Gastrocnemius medialis (tissue), 4 donors: ENCODE results near the gene LRP1. TPM values are rescaled to one million over a fixed set of nuclear protein-coding genes. Genes with fewer than 3 reads are reported as not detected.

Source experiments
- ATAC-seq, 2 donors: fragments of 150-250 bp; one replicate each; pipeline ENCODE4 v1.9.1; 2016
- DNase-seq, 2 donors: peaks; one replicate each; pipeline ENCODE4 v3.0.0-alpha.2; 2019
- H3K27ac ChIP-seq, 4 donors: fragments of 200-600 bp; sonication (generic); 1 replicate in 1 of 4; 2 replicates in 3 of 4; pipeline ENCODE4 v1.5.1; 2016 to 2018; ENCODE audit warnings: mild to moderate bottlenecking in 2 of 4, moderate library complexity in 1 of 4
- H3K27me3 ChIP-seq, 3 donors: fragments of 200-600 bp; sonication (generic) in 2 of 3; 1 replicate in 1 of 3; 2 replicates in 2 of 3; pipeline versions ENCODE4 v1.5.1 to v1.6.0; 2016 to 2019; ENCODE audit warnings: mild to moderate bottlenecking in 1 of 3, moderate library complexity in 1 of 3
- H3K36me3 ChIP-seq, 2 donors: fragments of 200-600 bp; sonication (generic) in 1 of 2; one replicate each; pipeline ENCODE4 v1.5.1; 2017 to 2018
- H3K4me1 ChIP-seq, 2 donors: fragments of 200-600 bp; sonication (generic) in 1 of 2; one replicate each; pipeline ENCODE4 v1.5.1; 2016 to 2017; ENCODE audit warnings: mild to moderate bottlenecking in 2 of 2
- H3K4me3 ChIP-seq, 4 donors: fragments of 200-600 bp; sonication (generic) in 3 of 4; 1 replicate in 1 of 4; 2 replicates in 3 of 4; pipeline ENCODE4 v1.5.1; 2016 to 2019; ENCODE audit warnings: mild to moderate bottlenecking in 2 of 4
- H3K9me3 ChIP-seq, 3 donors: fragments of 200-600 bp; sonication (generic) in 2 of 3; 1 replicate in 1 of 3; 2 replicates in 2 of 3; pipeline ENCODE4 v1.5.1; 2016 to 2019
- CTCF ChIP-seq, 5 experiments: fragments of 450-650 bp in 3 of 5; fragments of 200-600 bp in 2 of 5; sonication (generic) in 2 of 5; IDR thresholded peaks in 4 of 5; conservative IDR thresholded peaks in 1 of 5; 1 replicate in 4 of 5; 2 replicates in 1 of 5; pipeline ENCODE4 v1.5.1; 2016 to 2019; ENCODE audit warnings: antibody characterized with exemption in 5 of 5, mild to moderate bottlenecking in 3 of 5, moderate library complexity in 3 of 5
- POLR2A ChIP-seq, 2 donors: fragments of 450-650 bp; IDR thresholded peaks; one replicate each; pipeline ENCODE4 v1.6.1; 2017; ENCODE audit warnings: antibody characterized with exemption in 2 of 2, mild to moderate bottlenecking in 2 of 2, moderate library complexity in 2 of 2
- in situ Hi-C, 4 donors: fragments of 200-750 bp; cut with MboI; loops; one replicate each; pipeline versions ENCODE4 v1.15.0 to v1.8.0; 2017; ENCODE audit warnings: low sequenced_read_pairs in 4 of 4
- intact Hi-C: fragments of 100-400 bp; cut with DNase I; formaldehyde crosslinking; loops from one replicate; pipeline ENCODE4 v1.15.1; 2023; ENCODE audit warnings: low total_unique reads
- total RNA-seq, 4 donors: library from RNA; depleted of rRNA; stranded (reverse); fragments of >200 nt; gene quantifications; one replicate each; pipeline versions ENCODE4 v1.1.0 to v1.2.3, GENCODE V29; 2016

Gene LRP1
- total RNA-seq, 4 donors from 2014 or later = 26.1 to 53.5 (median 49.8) TPM

GRCh38 chr12:57219993-57220754 is 91.9 kb downstream of the LRP1 start:
- H3K27me3 ChIP-seq = peaks cover 76 to 92% (median 80%) of the 10 kb centered on the region in 3 donors
- H3K36me3 ChIP-seq = no peaks in the 10 kb centered on the region
- DNase-seq = no peak
- no peak overlapping the region for H3K27ac ChIP-seq
- TF ChIP-seq POLR2A (IDR thresholded peaks at IDR 0.05) (no peak), CTCF (IDR thresholded peaks at IDR 0.05 in 4 of 5, conservative IDR thresholded peaks at IDR 0.05 in 1 of 5) (no peak)
- in situ Hi-C loops = no loop called here
- ATAC-seq = no peak
- H3K4me3 ChIP-seq = no peak overlapping the region
- H3K4me1 ChIP-seq = peaks cover 0 to 17% of the 10 kb centered on the region in 2 donors
- intact Hi-C loops = no loop called here
- no peaks in the 10 kb centered on the region for H3K9me3 ChIP-seq

- ATAC-seq (no peak), DNase-seq (no peak)
- intact Hi-C loops (no loop called here), in situ Hi-C loops (no loop called here)
- H3K4me1 ChIP-seq = peaks cover 0 to 16% of the 10 kb centered on the region in 2 donors
- no peak overlapping the region for H3K27ac ChIP-seq
- no peaks in the 10 kb centered on the region for H3K36me3 ChIP-seq
- TF ChIP-seq CTCF (IDR thresholded peaks at IDR 0.05 in 4 of 5, conservative IDR thresholded peaks at IDR 0.05 in 1 of 5) = no peak
- TF ChIP-seq POLR2A (IDR thresholded peaks at IDR 0.05) = no peak
- no peaks in the 10 kb centered on the region for H3K9me3 ChIP-seq
- H3K4me3 ChIP-seq = no peak overlapping the region
- peaks cover 76 to 92% (median 79%) of the 10 kb centered on the region in 3 donors for H3K27me3 ChIP-seq
These were observed 92.5 kb downstream of the LRP1 start for GRCh38 chr12:57220770-57221168.

GRCh38 chr12:57221169-57221917 is 93.1 kb downstream of the LRP1 start:
- intact Hi-C loops (no loop called here), in situ Hi-C loops (no loop called here)
- no peak for TF ChIP-seq CTCF (IDR thresholded peaks at IDR 0.05 in 4 of 5, conservative IDR thresholded peaks at IDR 0.05 in 1 of 5)
- TF ChIP-seq POLR2A (IDR thresholded peaks at IDR 0.05) = no peak
- no peak overlapping the region for H3K27ac ChIP-seq
- ATAC-seq = no peak
- H3K9me3 ChIP-seq = no peaks in the 10 kb centered on the region
- H3K4me3 ChIP-seq = no peak overlapping the region
- H3K27me3 ChIP-seq = peaks cover 73 to 91% (median 76%) of the 10 kb centered on the region in 3 donors
- no peaks in the 10 kb centered on the region for H3K36me3 ChIP-seq
- DNase-seq = no peak
- H3K4me1 ChIP-seq = peaks cover 0 to 10% of the 10 kb centered on the region in 2 donors

- ATAC-seq = no peak
- DNase-seq = no peak
- H3K4me3 ChIP-seq = no peak overlapping the region
- no peaks in the 10 kb centered on the region for H3K36me3 ChIP-seq
- in situ Hi-C loops (no loop called here), intact Hi-C loops (no loop called here)
- H3K27me3 ChIP-seq = peaks cover 70 to 88% (median 71%) of the 10 kb centered on the region in 3 donors
- H3K9me3 ChIP-seq = no peaks in the 10 kb centered on the region
- TF ChIP-seq CTCF (IDR thresholded peaks at IDR 0.05 in 4 of 5, conservative IDR thresholded peaks at IDR 0.05 in 1 of 5) (no peak), POLR2A (IDR thresholded peaks at IDR 0.05) (no peak)
- H3K27ac ChIP-seq = no peak overlapping the region
- peaks cover 0 to 1% of the 10 kb centered on the region in 2 donors for H3K4me1 ChIP-seq
These were observed 94.3 kb downstream of the LRP1 start for GRCh38 chr12:57222286-57223190.
